NCI-H1048 (cell line): Measurements from ENCODE around the gene RANBP17.
"Not testable (repeated sequence)": the region's sequence is repeated elsewhere in the genome, so short reads cannot be mapped to it uniquely, and the experiment has no call there.

Experiments used
- DNase-seq: peaks from one replicate; lab custom pipeline; 2025; lab: John Stamatoyannopoulos, UW

The RANBP17 gene

GRCh38 chr5:170861917-170862766 is at the start of gene RANBP17:
Gene RANBP17 (plus strand): TSS chr5:170862018.
- peak; percentile 79 for DNase-seq

GRCh38 chr5:170813231-170813630 is 48.6 kb upstream of the RANBP17 start:
- no peak for DNase-seq

GRCh38 chr5:170817195-170817594 is 44.6 kb upstream of the RANBP17 start:
- no peak for DNase-seq

GRCh38 chr5:170818232-170818631 is 43.6 kb upstream of the RANBP17 start:
- no peak for DNase-seq

- no peak for DNase-seq
Observed at GRCh38 chr5:170819824-170820223, 42.0 kb upstream of the RANBP17 start.

GRCh38 chr5:170821257-170821800 is 40.5 kb upstream of the RANBP17 start:
- no peak for DNase-seq

GRCh38 chr5:170826117-170826516 is 35.7 kb upstream of the RANBP17 start:
- DNase-seq: no peak

- no peak for DNase-seq
Observed at GRCh38 chr5:170832241-170832640, 29.6 kb upstream of the RANBP17 start.

- DNase-seq: not testable (repeated sequence)
Observed at GRCh38 chr5:170833981-170834380, 27.8 kb upstream of the RANBP17 start.

- DNase-seq: no peak
Observed at GRCh38 chr5:170836226-170836625, 25.6 kb upstream of the RANBP17 start.

- DNase-seq: no peak
Observed at GRCh38 chr5:170843870-170844269, 17.9 kb upstream of the RANBP17 start.

- no peak for DNase-seq
Observed at GRCh38 chr5:170844651-170845050, 17.2 kb upstream of the RANBP17 start.

GRCh38 chr5:170846416-170846815 is 15.4 kb upstream of the RANBP17 start:
- no peak for DNase-seq

GRCh38 chr5:170846846-170847245 is 15.0 kb upstream of the RANBP17 start:
- DNase-seq: no peak

- DNase-seq: no peak
Observed at GRCh38 chr5:170848033-170848432, 13.8 kb upstream of the RANBP17 start.

- no peak for DNase-seq
Observed at GRCh38 chr5:170849374-170849773, 12.4 kb upstream of the RANBP17 start.

- DNase-seq: no peak
Observed at GRCh38 chr5:170854566-170854965, 7.3 kb upstream of the RANBP17 start.

GRCh38 chr5:170857066-170857465 is 4.8 kb upstream of the RANBP17 start:
- DNase-seq: no peak

- DNase-seq: no peak
Observed at GRCh38 chr5:170860415-170860814, 1.4 kb upstream of the RANBP17 start.

GRCh38 chr5:170860818-170861666 is 776 bp upstream of the RANBP17 start:
- DNase-seq: no peak

- no peak for DNase-seq
Observed at GRCh38 chr5:170861667-170861916, 226 bp upstream of the RANBP17 start.

GRCh38 chr5:170863646-170864045 is 1.8 kb downstream of the RANBP17 start:
- no peak for DNase-seq

GRCh38 chr5:170865622-170866021 is 3.8 kb downstream of the RANBP17 start:
- DNase-seq: no peak
